Measurements from ENCODE around the gene MYO5B. TPM values are rescaled to one million over a fixed set of nuclear protein-coding genes. Genes with fewer than 3 reads are reported as not detected.
"Not testable (repeated sequence)": the region's sequence is repeated elsewhere in the genome, so short reads cannot be mapped to it uniquely, and the experiment has no call there.

The MYO5B gene
- total RNA-seq, 2 donors from 2014 or later, result 1.2 to 1.4 TPM

- DNase-seq (ENCODE audit: low spot score), result no peak
- intact Hi-C loops (cut with DNase I), result no loop called here
Measured at GRCh38 chr18:49812286-49813068, 382.5 kb downstream of the MYO5B start.

GRCh38 chr18:49811151-49811938 lies 383.6 kb downstream of the MYO5B start:
- no peak for DNase-seq (ENCODE audit: low spot score)
- intact Hi-C loops (cut with DNase I), result no loop called here

- intact Hi-C loops (cut with DNase I); DNase-seq (ENCODE audit: low spot score): not testable (repeated sequence)
Measured at GRCh38 chr18:49808553-49809191, 386.3 kb downstream of the MYO5B start.

- intact Hi-C loops (cut with DNase I), result no loop called here
- DNase-seq (ENCODE audit: low spot score), result no peak
Measured at GRCh38 chr18:49804096-49804495, 390.9 kb downstream of the MYO5B start.

- intact Hi-C loops (cut with DNase I), result no loop called here
- DNase-seq (ENCODE audit: low spot score), result no peak
Measured at GRCh38 chr18:49802623-49803022, 392.3 kb downstream of the MYO5B start.

- intact Hi-C loops (cut with DNase I); DNase-seq (ENCODE audit: low spot score): not testable (repeated sequence)
Measured at GRCh38 chr18:49800491-49800890, 394.5 kb downstream of the MYO5B start.

- intact Hi-C loops (cut with DNase I); DNase-seq (ENCODE audit: low spot score): not testable (repeated sequence)
Measured at GRCh38 chr18:49799806-49800205, 395.1 kb downstream of the MYO5B start.

GRCh38 chr18:49798001-49798400 lies 396.9 kb downstream of the MYO5B start:
- no peak for DNase-seq (ENCODE audit: low spot score)
- intact Hi-C loops (cut with DNase I), result no loop called here

GRCh38 chr18:49795612-49796552 lies 399.1 kb downstream of the MYO5B start:
- DNase-seq (ENCODE audit: low spot score), result no peak
- intact Hi-C loops (cut with DNase I), result no loop called here

- no peak for DNase-seq (ENCODE audit: low spot score)
- intact Hi-C loops (cut with DNase I), result no loop called here
Measured at GRCh38 chr18:49794743-49795142, 400.2 kb downstream of the MYO5B start.

- intact Hi-C loops (cut with DNase I); DNase-seq (ENCODE audit: low spot score): not testable (repeated sequence)
Measured at GRCh38 chr18:49789560-49790134, 405.3 kb downstream of the MYO5B start.

GRCh38 chr18:49788327-49788898 lies 406.5 kb downstream of the MYO5B start:
- DNase-seq (ENCODE audit: low spot score), result no peak
- intact Hi-C loops (cut with DNase I), result no loop called here

GRCh38 chr18:49786019-49786720 lies 408.8 kb downstream of the MYO5B start:
- intact Hi-C loops (cut with DNase I), result no loop called here
- no peak for DNase-seq (ENCODE audit: low spot score)

- DNase-seq (ENCODE audit: low spot score), result no peak
- intact Hi-C loops (cut with DNase I), result loop anchor here in 1 of 2 donors (5.0 kb wide), 1 partner anchor 217 kb away; no protein-coding TSS in a partner anchor
Measured at GRCh38 chr18:49784427-49785185, 410.3 kb downstream of the MYO5B start.

- intact Hi-C loops (cut with DNase I), result loop anchor here in 1 of 2 donors (5.0 kb wide), 1 partner anchor 216 kb away; no protein-coding TSS in a partner anchor
- not testable (repeated sequence) for DNase-seq (ENCODE audit: low spot score)
Measured at GRCh38 chr18:49783631-49784030, 411.3 kb downstream of the MYO5B start.

- DNase-seq (ENCODE audit: low spot score), result no peak
- intact Hi-C loops (cut with DNase I), result loop anchor here in 1 of 2 donors (5.0 kb wide), 1 partner anchor 73 kb away; no protein-coding TSS in a partner anchor
Measured at GRCh38 chr18:49778826-49779465, 416.0 kb downstream of the MYO5B start.

All from posterior vena cava (tissue), 2 donors.